ENCODE measurements around the gene HIBCH. TPM values are rescaled to one million over a fixed set of nuclear protein-coding genes. Genes with fewer than 3 reads are reported as not detected.

Gene HIBCH
- total RNA-seq, 1 donor from 2014 or later = 16.3 TPM

- H3K9ac ChIP-seq (ENCODE audit: low read length) = no peak overlapping the region
- no peaks in the 10 kb centered on the region for H3K79me2 ChIP-seq (ENCODE audit: insufficient read depth, low read length)
- H3K27ac ChIP-seq (ENCODE audit: low read depth, low read length) = peak overlapping the region; percentile 57
- DNase-seq (ENCODE audit: low read depth) (peak; percentile 84), FAIRE-seq (peak; percentile 5)
- H3K4me2 ChIP-seq (ENCODE audit: low read length) = peak overlapping the region; percentile 22
- H3K36me3 ChIP-seq (ENCODE audit: insufficient read depth, low read length) = no peaks in the 10 kb centered on the region
- H3K27me3 Mint-ChIP-seq (ENCODE audit: low read depth, unreplicated experiment) = no peaks in the 10 kb centered on the region
- no peak overlapping the region for H3K4me3 Mint-ChIP-seq (ENCODE audit: unreplicated experiment)
- H3K36me3 Mint-ChIP-seq (ENCODE audit: low read depth, unreplicated experiment) = peaks cover 6% of the 10 kb centered on the region
- H2AFZ ChIP-seq (ENCODE audit: low read depth, low read length) = no peak overlapping the region
- H4K20me1 ChIP-seq (ENCODE audit: insufficient read depth, low read length) = no peaks in the 10 kb centered on the region
- H3K9me3 ChIP-seq (ENCODE audit: insufficient read depth, low read depth, low read length) = no peaks in the 10 kb centered on the region
- no peaks in the 10 kb centered on the region for H3K27me3 ChIP-seq (ENCODE audit: insufficient read depth, low read length)
- H3K27ac Mint-ChIP-seq (ENCODE audit: unreplicated experiment) = peak overlapping the region; percentile 37
- H3K4me1 Mint-ChIP-seq (ENCODE audit: low read depth, unreplicated experiment) = peaks cover 9% of the 10 kb centered on the region
- H3K9me3 Mint-ChIP-seq (ENCODE audit: unreplicated experiment) = no peaks in the 10 kb centered on the region
- TF ChIP-seq EZH2 (IDR thresholded peaks at IDR 0.05; ENCODE audit: insufficient read depth, low read length) (no peak), CTCF (IDR thresholded peaks at IDR 0.05; ENCODE audit: insufficient read depth, low read depth, low read length) (no peak)
- H3K4me3 ChIP-seq (ENCODE audit: insufficient read depth, low read depth, low read length) = no peak overlapping the region
- H3K4me1 ChIP-seq (ENCODE audit: insufficient read depth, low read length) = peaks cover 8% of the 10 kb centered on the region
Observed at GRCh38 chr2:190267302-190267701, 52.3 kb downstream of the HIBCH start.

GRCh38 chr2:190266314-190266713, 53.3 kb downstream of the HIBCH start:
- Histone ChIP-seq H3K4me1 (ENCODE audit: insufficient read depth, low read length) (peaks cover 8% of the 10 kb centered on the region), H3K9me3 (ENCODE audit: insufficient read depth, low read depth, low read length) (no peaks in the 10 kb centered on the region), H3K4me2 (ENCODE audit: low read length) (no peak overlapping the region), H3K36me3 (ENCODE audit: insufficient read depth, low read length) (no peaks in the 10 kb centered on the region), H2AFZ (ENCODE audit: low read depth, low read length) (no peak overlapping the region), H3K27ac (ENCODE audit: low read depth, low read length) (no peak overlapping the region), H3K79me2 (ENCODE audit: insufficient read depth, low read length) (no peaks in the 10 kb centered on the region), H3K9ac (ENCODE audit: low read length) (no peak overlapping the region), H3K4me3 (ENCODE audit: insufficient read depth, low read depth, low read length) (no peak overlapping the region), H3K27me3 (ENCODE audit: insufficient read depth, low read length) (no peaks in the 10 kb centered on the region), H4K20me1 (ENCODE audit: insufficient read depth, low read length) (no peaks in the 10 kb centered on the region)
- Mint-ChIP-seq H3K27ac (ENCODE audit: unreplicated experiment) (no peak overlapping the region), H3K4me1 (ENCODE audit: low read depth, unreplicated experiment) (peaks cover 8% of the 10 kb centered on the region), H3K27me3 (ENCODE audit: low read depth, unreplicated experiment) (no peaks in the 10 kb centered on the region), H3K36me3 (ENCODE audit: low read depth, unreplicated experiment) (peaks cover 6% of the 10 kb centered on the region), H3K9me3 (ENCODE audit: unreplicated experiment) (no peaks in the 10 kb centered on the region), H3K4me3 (ENCODE audit: unreplicated experiment) (no peak overlapping the region)
- TF ChIP-seq EZH2 (IDR thresholded peaks at IDR 0.05; ENCODE audit: insufficient read depth, low read length) = no peak
- TF ChIP-seq CTCF (IDR thresholded peaks at IDR 0.05; ENCODE audit: insufficient read depth, low read depth, low read length) = no peak
- DNase-seq (ENCODE audit: low read depth) (no peak), FAIRE-seq (no peak)

GRCh38 chr2:190261851-190262250, 57.8 kb downstream of the HIBCH start:
- no peak overlapping the region for H3K4me3 ChIP-seq (ENCODE audit: insufficient read depth, low read depth, low read length)
- H3K79me2 ChIP-seq (ENCODE audit: insufficient read depth, low read length) = no peaks in the 10 kb centered on the region
- peaks cover 15% of the 10 kb centered on the region for H3K36me3 Mint-ChIP-seq (ENCODE audit: low read depth, unreplicated experiment)
- H3K27ac ChIP-seq (ENCODE audit: low read depth, low read length) = no peak overlapping the region
- no peak overlapping the region for H3K4me2 ChIP-seq (ENCODE audit: low read length)
- H4K20me1 ChIP-seq (ENCODE audit: insufficient read depth, low read length) = no peaks in the 10 kb centered on the region
- DNase-seq (ENCODE audit: low read depth) (no peak), FAIRE-seq (no peak)
- H3K27ac Mint-ChIP-seq (ENCODE audit: unreplicated experiment) = no peak overlapping the region
- H3K9me3 ChIP-seq (ENCODE audit: insufficient read depth, low read depth, low read length) = no peaks in the 10 kb centered on the region
- H3K4me1 ChIP-seq (ENCODE audit: insufficient read depth, low read length) = no peaks in the 10 kb centered on the region
- TF ChIP-seq CTCF (IDR thresholded peaks at IDR 0.05; ENCODE audit: insufficient read depth, low read depth, low read length) (no peak), EZH2 (IDR thresholded peaks at IDR 0.05; ENCODE audit: insufficient read depth, low read length) (no peak)
- H3K9me3 Mint-ChIP-seq (ENCODE audit: unreplicated experiment) = peaks cover 4% of the 10 kb centered on the region
- H3K27me3 Mint-ChIP-seq (ENCODE audit: low read depth, unreplicated experiment) = no peaks in the 10 kb centered on the region
- H3K4me1 Mint-ChIP-seq (ENCODE audit: low read depth, unreplicated experiment) = no peaks in the 10 kb centered on the region
- H3K4me3 Mint-ChIP-seq (ENCODE audit: unreplicated experiment) = no peak overlapping the region
- no peak overlapping the region for H2AFZ ChIP-seq (ENCODE audit: low read depth, low read length)
- no peak overlapping the region for H3K9ac ChIP-seq (ENCODE audit: low read length)
- H3K36me3 ChIP-seq (ENCODE audit: insufficient read depth, low read length) = peaks cover 8% of the 10 kb centered on the region
- no peaks in the 10 kb centered on the region for H3K27me3 ChIP-seq (ENCODE audit: insufficient read depth, low read length)

Measured in astrocyte (in vitro differentiated cells and primary cell).